ENCODE results near the gene RPS16.

RPS16 gene

DNA sequence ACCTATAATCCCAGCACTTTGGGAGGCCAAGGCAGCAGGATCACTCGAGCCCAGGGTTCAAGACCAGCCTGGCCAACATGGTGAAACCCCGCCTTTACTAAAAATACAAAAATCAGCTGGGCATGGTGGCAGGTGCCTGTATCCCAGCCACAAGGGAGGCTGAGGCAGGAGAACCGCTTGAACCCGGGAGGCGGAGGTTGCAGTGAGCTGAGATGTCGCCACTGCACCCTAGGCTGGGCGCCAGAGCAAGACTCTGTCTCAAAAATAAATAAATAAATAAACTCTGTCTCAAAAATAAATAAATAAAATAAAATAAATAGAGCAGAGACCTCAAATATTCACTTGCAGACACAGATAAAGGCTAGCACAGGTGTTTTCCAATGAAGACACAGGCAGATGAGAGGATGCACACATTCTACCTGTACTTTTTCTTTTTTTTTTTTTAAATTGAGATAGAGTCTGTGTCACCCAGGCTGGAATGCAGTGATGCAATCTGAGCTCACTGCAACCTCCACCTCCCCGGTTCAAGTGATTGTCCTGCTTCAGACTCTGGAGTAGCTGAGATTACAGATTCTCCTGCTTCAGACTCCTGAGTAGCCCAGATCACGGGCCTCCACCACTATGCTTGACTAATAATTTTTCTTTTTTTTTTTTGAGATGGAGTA, 2.7 kb upstream of the RPS16 start (continued):
- no peak for TF ChIP-seq ZNF423 (tag by site-specific recombination; IDR thresholded peaks at IDR 0.05)
- peak; percentile 60; the same call in 1 of the 2 replicates for TF ChIP-seq GLIS1 (tag by site-specific recombination; IDR thresholded peaks at IDR 0.05)
- TF ChIP-seq ZNF24 (tag by site-specific recombination; IDR thresholded peaks at IDR 0.05) = 0 out of 2 replicates have a peak, but pooled peaks have one; percentile 49
- TF ChIP-seq ZNF660 (tag by site-specific recombination; IDR thresholded peaks at IDR 0.05) = 0 out of 2 replicates have a peak, but pooled peaks have one; percentile 55
- TF ChIP-seq, protein P1, sequence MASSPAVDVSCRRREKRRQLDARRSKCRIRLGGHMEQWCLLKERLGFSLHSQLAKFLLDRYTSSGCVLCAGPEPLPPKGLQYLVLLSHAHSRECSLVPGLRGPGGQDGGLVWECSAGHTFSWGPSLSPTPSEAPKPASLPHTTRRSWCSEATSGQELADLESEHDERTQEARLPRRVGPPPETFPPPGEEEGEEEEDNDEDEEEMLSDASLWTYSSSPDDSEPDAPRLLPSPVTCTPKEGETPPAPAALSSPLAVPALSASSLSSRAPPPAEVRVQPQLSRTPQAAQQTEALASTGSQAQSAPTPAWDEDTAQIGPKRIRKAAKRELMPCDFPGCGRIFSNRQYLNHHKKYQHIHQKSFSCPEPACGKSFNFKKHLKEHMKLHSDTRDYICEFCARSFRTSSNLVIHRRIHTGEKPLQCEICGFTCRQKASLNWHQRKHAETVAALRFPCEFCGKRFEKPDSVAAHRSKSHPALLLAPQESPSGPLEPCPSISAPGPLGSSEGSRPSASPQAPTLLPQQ (tag by site-specific recombination; IDR thresholded peaks at IDR 0.05) = peak; percentile 33; the same call in 1 of the 2 replicates
- peak; percentile 98 for TF ChIP-seq ZNF394 (tag by site-specific recombination; IDR thresholded peaks at IDR 0.05; ENCODE audit: borderline replicate concordance)
- peak; percentile 59; the same call in 1 of the 2 replicates for TF ChIP-seq PRDM1 (tag by site-specific recombination; IDR thresholded peaks at IDR 0.05)

DNA sequence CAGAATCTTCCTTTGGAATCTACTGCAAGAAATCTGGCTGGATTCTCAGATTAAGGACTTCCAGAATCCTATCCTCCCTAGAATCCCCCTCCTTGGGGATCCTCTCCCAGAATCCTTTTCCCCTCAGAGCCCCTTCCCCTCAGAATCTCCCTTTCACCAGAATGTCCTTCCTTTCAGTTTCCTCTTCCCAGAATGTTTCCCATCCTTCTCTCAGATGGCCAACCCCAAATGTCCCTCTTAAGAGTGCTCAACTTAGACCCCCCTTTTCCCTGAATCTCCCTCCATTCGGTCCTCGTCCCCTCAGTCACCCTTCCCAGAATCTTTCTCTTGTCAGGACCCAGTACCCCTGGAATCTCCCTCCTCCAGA, 584 bp upstream of the RPS16 start:
- ChIA-PET POLR2A (interaction anchor here (0.6 to 2.7 kb wide), 117 partner anchors 11 to 1342 kb away, joined by 3 to 255 read pairs (median 5); partner anchors contain the start of genes ACTN4, BLVRB, C19orf47 and COQ8B), CTCF (interaction anchor here (1.1 to 2.0 kb wide), 10 partner anchors 17 to 506 kb away, joined by 3 to 19 read pairs (median 6); partner anchors contain the start of genes DLL3, EID2, EID2B and MRPS12)
- H3K9me3 ChIP-seq (ENCODE audit: control insufficient read depth, insufficient read depth, low read depth, low read length) = no peaks in the 10 kb centered on the region
- peak overlapping the region; percentile 100 for H3K27ac ChIP-seq (ENCODE audit: extremely low read depth, low read depth, low read length)
- peak overlapping the region; percentile 42 for H3K4me3 ChIP-seq (ENCODE audit: low read depth, low read length)
- H3K36me3 ChIP-seq (ENCODE audit: control insufficient read depth in 2 of 2, insufficient read depth in 1 of 2, low read length in 2 of 2) = peaks cover 32 to 40% of the 10 kb centered on the region in 2 experiments
- H3K4me1 ChIP-seq (ENCODE audit: control insufficient read depth, insufficient read depth, low read length) = peaks cover 23% of the 10 kb centered on the region
- 0 out of 2 replicates have a peak, but pooled peaks have one; percentile 12 for TF ChIP-seq KLF10 (tag by site-specific recombination; IDR thresholded peaks at IDR 0.05)
- TF ChIP-seq ZNF311 (tag by site-specific recombination; IDR thresholded peaks at IDR 0.05; ENCODE audit: borderline replicate concordance) = no peak
- TF ChIP-seq, protein P1 (tag by site-specific recombination; IDR thresholded peaks at IDR 0.05) = no peak
- TF ChIP-seq, protein P2, sequence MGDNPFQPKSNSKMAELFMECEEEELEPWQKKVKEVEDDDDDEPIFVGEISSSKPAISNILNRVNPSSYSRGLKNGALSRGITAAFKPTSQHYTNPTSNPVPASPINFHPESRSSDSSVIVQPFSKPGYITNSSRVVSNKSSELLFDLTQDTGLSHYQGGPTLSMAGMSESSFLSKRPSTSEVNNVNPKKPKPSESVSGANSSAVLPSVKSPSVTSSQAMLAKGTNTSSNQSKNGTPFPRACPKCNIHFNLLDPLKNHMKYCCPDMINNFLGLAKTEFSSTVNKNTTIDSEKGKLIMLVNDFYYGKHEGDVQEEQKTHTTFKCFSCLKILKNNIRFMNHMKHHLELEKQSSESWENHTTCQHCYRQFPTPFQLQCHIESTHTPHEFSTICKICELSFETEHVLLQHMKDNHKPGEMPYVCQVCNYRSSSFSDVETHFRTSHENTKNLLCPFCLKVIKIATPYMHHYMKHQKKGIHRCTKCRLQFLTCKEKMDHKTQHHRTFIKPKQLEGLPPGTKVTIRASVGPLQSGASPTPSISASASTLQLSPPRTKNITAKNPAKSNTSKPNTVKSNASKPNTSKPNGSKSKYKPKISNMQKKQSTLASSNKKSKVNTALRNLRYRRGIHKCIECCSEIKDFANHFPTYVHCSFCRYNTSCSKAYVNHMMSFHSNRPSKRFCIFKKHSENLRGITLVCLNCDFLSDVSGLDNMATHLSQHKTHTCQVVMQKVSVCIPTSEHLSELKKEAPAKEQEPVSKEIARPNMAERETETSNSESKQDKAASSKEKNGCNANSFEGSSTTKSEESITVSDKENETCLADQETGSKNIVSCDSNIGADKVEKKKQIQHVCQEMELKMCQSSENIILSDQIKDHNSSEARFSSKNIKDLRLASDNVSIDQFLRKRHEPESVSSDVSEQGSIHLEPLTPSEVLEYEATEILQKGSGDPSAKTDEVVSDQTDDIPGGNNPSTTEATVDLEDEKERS (tag by site-specific recombination; IDR thresholded peaks at IDR 0.05) = 0 out of 2 replicates have a peak, but pooled peaks have one; percentile 44
- peak; percentile 38; the same call in 1 of the 2 replicates for TF ChIP-seq GFI1B (tag by site-specific recombination; IDR thresholded peaks at IDR 0.05)
- TF ChIP-seq ZNF248 (tag by site-specific recombination; IDR thresholded peaks at IDR 0.05) = 0 out of 2 replicates have a peak, but pooled peaks have one; percentile 15
- TF ChIP-seq, protein P3, sequence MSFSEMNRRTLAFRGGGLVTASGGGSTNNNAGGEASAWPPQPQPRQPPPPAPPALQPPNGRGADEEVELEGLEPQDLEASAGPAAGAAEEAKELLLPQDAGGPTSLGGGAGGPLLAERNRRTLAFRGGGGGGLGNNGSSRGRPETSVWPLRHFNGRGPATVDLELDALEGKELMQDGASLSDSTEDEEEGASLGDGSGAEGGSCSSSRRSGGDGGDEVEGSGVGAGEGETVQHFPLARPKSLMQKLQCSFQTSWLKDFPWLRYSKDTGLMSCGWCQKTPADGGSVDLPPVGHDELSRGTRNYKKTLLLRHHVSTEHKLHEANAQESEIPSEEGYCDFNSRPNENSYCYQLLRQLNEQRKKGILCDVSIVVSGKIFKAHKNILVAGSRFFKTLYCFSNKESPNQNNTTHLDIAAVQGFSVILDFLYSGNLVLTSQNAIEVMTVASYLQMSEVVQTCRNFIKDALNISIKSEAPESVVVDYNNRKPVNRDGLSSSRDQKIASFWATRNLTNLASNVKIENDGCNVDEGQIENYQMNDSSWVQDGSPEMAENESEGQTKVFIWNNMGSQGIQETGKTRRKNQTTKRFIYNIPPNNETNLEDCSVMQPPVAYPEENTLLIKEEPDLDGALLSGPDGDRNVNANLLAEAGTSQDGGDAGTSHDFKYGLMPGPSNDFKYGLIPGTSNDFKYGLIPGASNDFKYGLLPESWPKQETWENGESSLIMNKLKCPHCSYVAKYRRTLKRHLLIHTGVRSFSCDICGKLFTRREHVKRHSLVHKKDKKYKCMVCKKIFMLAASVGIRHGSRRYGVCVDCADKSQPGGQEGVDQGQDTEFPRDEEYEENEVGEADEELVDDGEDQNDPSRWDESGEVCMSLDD (tag by site-specific recombination; IDR thresholded peaks at IDR 0.05) = peak; percentile 66; the same call in 1 of the 2 replicates
- TF ChIP-seq ZNF521 (tag by site-specific recombination; IDR thresholded peaks at IDR 0.05) = no peak
- no peak for TF ChIP-seq ZNF560 (tag by site-specific recombination; IDR thresholded peaks at IDR 0.05; ENCODE audit: borderline replicate concordance)
- TF ChIP-seq WT1 (tag by site-specific recombination; IDR thresholded peaks at IDR 0.05) = no peak
- TF ChIP-seq MZF1 (tag by site-specific recombination; IDR thresholded peaks at IDR 0.05; ENCODE audit: borderline replicate concordance) = peak; percentile 96; the same call in 1 of the 2 replicates
- TF ChIP-seq ZNF133 (tag by site-specific recombination; IDR thresholded peaks at IDR 0.05) = 0 out of 2 replicates have a peak, but pooled peaks have one; percentile 28
- 0 out of 2 replicates have a peak, but pooled peaks have one; percentile 64 for TF ChIP-seq ZNF792 (tag by site-specific recombination; IDR thresholded peaks at IDR 0.05)
- peak; percentile 45; the same call in 1 of the 2 replicates for TF ChIP-seq REPIN1 (tag by site-specific recombination; IDR thresholded peaks at IDR 0.05; ENCODE audit: low read depth)
- TF ChIP-seq ZNF366 (tag by site-specific recombination; conservative IDR thresholded peaks at IDR 0.05) = peak; percentile 87
- TF ChIP-seq PRDM1 (tag by site-specific recombination; IDR thresholded peaks at IDR 0.05) = peak; percentile 68
- peak; percentile 65; the same call in 1 of the 2 replicates for TF ChIP-seq ZNF169 (tag by site-specific recombination; IDR thresholded peaks at IDR 0.05)
